IMR-90 (cell line): Measurements from ENCODE around the gene EMD.

Source experiments
- CEBPB ChIP-seq: IDR thresholded peaks from 2 replicates; pipeline ENCODE4 v1.6.1; 2012; ENCODE audit warnings: low read depth, low read length, improper control_type of control experiment
- CHD1 ChIP-seq: IDR thresholded peaks from 2 replicates; pipeline ENCODE4 v1.6.1; 2012; ENCODE audit warnings: low read depth, low read length, improper control_type of control experiment
- ELK1 ChIP-seq: fragments of 150-350 bp; IDR thresholded peaks from 2 replicates; pipeline ENCODE4 v1.6.1; 2016; ENCODE audit warnings: low read depth, mild to moderate bottlenecking, low read length, moderate library complexity, borderline replicate concordance
- FOS ChIP-seq: fragments of 150-350 bp; IDR thresholded peaks from 2 replicates; pipeline ENCODE4 v1.6.1; 2016; ENCODE audit warnings: low read depth, low read length
- MAFK ChIP-seq: IDR thresholded peaks from 2 replicates; pipeline ENCODE4 v1.6.1; 2012; ENCODE audit warnings: low read depth, low read length, improper control_type of control experiment
- MAZ ChIP-seq: IDR thresholded peaks from 2 replicates; pipeline ENCODE4 v1.6.1; 2012; ENCODE audit warnings: low read depth, mild to moderate bottlenecking, low read length, improper control_type of control experiment, moderate library complexity, borderline replicate concordance
- MXI1 ChIP-seq: IDR thresholded peaks from 2 replicates; pipeline ENCODE4 v1.6.1; 2012; ENCODE audit warnings: low read depth, mild to moderate bottlenecking, low read length, moderate library complexity, borderline replicate concordance
- POLR2A ChIP-seq: IDR thresholded peaks from 2 replicates; pipeline ENCODE4 v1.6.1; 2012; ENCODE audit warnings: mild to moderate bottlenecking, low read depth, low read length
- RAD21 ChIP-seq: IDR thresholded peaks from 2 replicates; pipeline ENCODE4 v1.6.1; 2012; ENCODE audit warnings: low read length, improper control_type of control experiment
- RCOR1 ChIP-seq: IDR thresholded peaks from 2 replicates; pipeline ENCODE4 v1.6.1; 2012; ENCODE audit warnings: mild to moderate bottlenecking, low read length, improper control_type of control experiment; ENCODE audit not compliant: insufficient replicate concordance
- RFX5 ChIP-seq: IDR thresholded peaks from 2 replicates; pipeline ENCODE4 v1.8.0; 2012; ENCODE audit warnings: low read depth, mild to moderate bottlenecking, low read length, moderate library complexity
- SMC3 ChIP-seq: fragments of 150-350 bp; IDR thresholded peaks from 2 replicates; pipeline ENCODE4 v1.6.1; 2016; ENCODE audit warnings: low read depth, mild to moderate bottlenecking, antibody characterized with exemption, low read length, moderate library complexity
- TF ChIP-seq, protein P1 (sequence below): conservative IDR thresholded peaks from 2 replicates; pipeline ENCODE4 v1.5.1; 2012; ENCODE audit warnings: mild to moderate bottlenecking, low read depth, low read length, improper control_type of control experiment

GRCh38 chrX:154380153-154380552 lies 1.1 kb downstream of the EMD start:
- TF ChIP-seq, protein P1, sequence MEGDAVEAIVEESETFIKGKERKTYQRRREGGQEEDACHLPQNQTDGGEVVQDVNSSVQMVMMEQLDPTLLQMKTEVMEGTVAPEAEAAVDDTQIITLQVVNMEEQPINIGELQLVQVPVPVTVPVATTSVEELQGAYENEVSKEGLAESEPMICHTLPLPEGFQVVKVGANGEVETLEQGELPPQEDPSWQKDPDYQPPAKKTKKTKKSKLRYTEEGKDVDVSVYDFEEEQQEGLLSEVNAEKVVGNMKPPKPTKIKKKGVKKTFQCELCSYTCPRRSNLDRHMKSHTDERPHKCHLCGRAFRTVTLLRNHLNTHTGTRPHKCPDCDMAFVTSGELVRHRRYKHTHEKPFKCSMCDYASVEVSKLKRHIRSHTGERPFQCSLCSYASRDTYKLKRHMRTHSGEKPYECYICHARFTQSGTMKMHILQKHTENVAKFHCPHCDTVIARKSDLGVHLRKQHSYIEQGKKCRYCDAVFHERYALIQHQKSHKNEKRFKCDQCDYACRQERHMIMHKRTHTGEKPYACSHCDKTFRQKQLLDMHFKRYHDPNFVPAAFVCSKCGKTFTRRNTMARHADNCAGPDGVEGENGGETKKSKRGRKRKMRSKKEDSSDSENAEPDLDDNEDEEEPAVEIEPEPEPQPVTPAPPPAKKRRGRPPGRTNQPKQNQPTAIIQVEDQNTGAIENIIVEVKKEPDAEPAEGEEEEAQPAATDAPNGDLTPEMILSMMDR: no peak
- TF ChIP-seq RAD21 (no peak), RCOR1 (no peak), SMC3 (no peak), MAZ (no peak), POLR2A (no peak), MXI1 (no peak), CEBPB (no peak), FOS (no peak), CHD1 (no peak), RFX5 (no peak), MAFK (no peak), ELK1 (no peak)
